ENCODE measurements around the gene ST3GAL2.
"Not testable (repeated sequence)": the region's sequence is repeated elsewhere in the genome, so short reads cannot be mapped to it uniquely, and the experiment has no call there.

DNA sequence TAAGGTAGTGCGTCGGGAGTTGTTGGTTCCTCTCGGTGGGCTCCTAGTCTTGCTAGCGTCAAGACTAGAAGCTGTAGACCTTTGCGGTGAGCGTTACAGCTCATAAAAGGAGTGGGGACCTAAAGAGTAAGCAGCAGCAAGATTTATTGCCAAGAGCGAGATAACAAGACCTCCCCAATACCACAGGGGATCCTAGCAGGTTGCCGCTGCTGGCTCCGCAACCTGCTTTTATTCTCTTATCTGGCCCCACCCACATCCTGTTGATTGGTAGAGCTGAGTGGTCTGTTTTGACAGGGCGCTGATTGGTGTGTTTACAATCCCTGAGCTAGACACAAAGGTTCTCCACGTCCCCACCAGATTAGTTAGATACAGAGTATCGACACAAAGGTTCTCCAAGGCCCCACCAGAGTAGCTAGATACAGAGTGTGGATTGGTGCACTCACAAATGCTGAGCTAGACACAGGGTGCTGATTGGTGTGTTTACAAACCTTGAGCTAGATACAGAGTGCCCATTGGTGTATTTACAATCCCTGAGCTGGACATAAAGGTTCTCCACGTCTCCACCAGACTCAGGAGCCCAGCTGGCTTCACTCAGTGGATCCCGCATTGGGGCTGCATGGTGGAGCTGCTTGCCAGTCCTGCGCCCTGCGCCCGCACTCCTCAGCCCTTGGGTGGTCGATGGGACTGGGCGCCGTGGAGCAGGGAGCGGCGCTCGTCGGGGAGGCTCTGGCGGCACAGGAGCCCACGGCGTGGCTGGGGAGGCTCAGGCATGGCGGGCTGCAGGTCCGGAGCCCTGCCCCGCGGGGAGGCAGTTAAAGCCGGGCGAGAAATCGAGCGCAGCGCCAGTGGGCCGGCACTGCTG lies 11.5 kb upstream of the ST3GAL2 start:
- TF ChIP-seq, protein P1, sequence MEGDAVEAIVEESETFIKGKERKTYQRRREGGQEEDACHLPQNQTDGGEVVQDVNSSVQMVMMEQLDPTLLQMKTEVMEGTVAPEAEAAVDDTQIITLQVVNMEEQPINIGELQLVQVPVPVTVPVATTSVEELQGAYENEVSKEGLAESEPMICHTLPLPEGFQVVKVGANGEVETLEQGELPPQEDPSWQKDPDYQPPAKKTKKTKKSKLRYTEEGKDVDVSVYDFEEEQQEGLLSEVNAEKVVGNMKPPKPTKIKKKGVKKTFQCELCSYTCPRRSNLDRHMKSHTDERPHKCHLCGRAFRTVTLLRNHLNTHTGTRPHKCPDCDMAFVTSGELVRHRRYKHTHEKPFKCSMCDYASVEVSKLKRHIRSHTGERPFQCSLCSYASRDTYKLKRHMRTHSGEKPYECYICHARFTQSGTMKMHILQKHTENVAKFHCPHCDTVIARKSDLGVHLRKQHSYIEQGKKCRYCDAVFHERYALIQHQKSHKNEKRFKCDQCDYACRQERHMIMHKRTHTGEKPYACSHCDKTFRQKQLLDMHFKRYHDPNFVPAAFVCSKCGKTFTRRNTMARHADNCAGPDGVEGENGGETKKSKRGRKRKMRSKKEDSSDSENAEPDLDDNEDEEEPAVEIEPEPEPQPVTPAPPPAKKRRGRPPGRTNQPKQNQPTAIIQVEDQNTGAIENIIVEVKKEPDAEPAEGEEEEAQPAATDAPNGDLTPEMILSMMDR (IDR thresholded peaks at IDR 0.05; ENCODE audit: extremely low read depth in 1 of 2, insufficient read depth in 1 of 2, low read depth in 1 of 2, low read length in 2 of 2) = not testable (repeated sequence)
- TF ChIP-seq POLR2AphosphoS5 (IDR thresholded peaks at IDR 0.05; ENCODE audit: insufficient read depth, low read depth, low read length); EZH2 (IDR thresholded peaks at IDR 0.05; ENCODE audit: borderline replicate concordance, low read depth, low read length, severe bottlenecking); POLR2A (IDR thresholded peaks at IDR 0.05; ENCODE audit: low read depth, low read length): not testable (repeated sequence)

Data from endothelial cell of umbilical vein (primary cell).